Stimulated activated CD4-positive, alpha-beta T cell treated with anti-CD3 and anti-CD28 coated beads, Interleukin-1b, Interleukin-23, amount 100 ng/mL, for 4 hours (primary cell): ENCODE measurements around the gene SLC9A9.
A peak's percentile ranks its signal among the peaks of the same experiment; 100 is the strongest.
"Not testable (repeated sequence)": the region's sequence is repeated elsewhere in the genome, so short reads cannot be mapped to it uniquely, and the experiment has no call there.

Source experiments
- DNase-seq, 2 donors: peaks; one replicate each; pipeline ENCODE4 v3.0.0-alpha.2; 2020; ENCODE audit warnings: low read depth in 2 of 2

The SLC9A9 gene

GRCh38 chr3:143695333-143695732 lies 152.9 kb downstream of the SLC9A9 start:
- not testable (repeated sequence) for DNase-seq

- DNase-seq, result no peak
Measured at GRCh38 chr3:143693506-143693905, 154.8 kb downstream of the SLC9A9 start.

GRCh38 chr3:143686638-143687197 lies 161.6 kb downstream of the SLC9A9 start:
- DNase-seq, result no peak

- no peak for DNase-seq
Measured at GRCh38 chr3:143685491-143685890, 162.8 kb downstream of the SLC9A9 start.

GRCh38 chr3:143677430-143677829 lies 170.8 kb downstream of the SLC9A9 start:
- DNase-seq, result no peak

GRCh38 chr3:143676747-143677146 lies 171.5 kb downstream of the SLC9A9 start:
- DNase-seq, result no peak

GRCh38 chr3:143676021-143676420 lies 172.2 kb downstream of the SLC9A9 start:
- no peak for DNase-seq

- peak; percentile 37 to 75 for DNase-seq
Measured at GRCh38 chr3:143674100-143674968, 173.9 kb downstream of the SLC9A9 start.

- no peak for DNase-seq
Measured at GRCh38 chr3:143672396-143673165, 175.7 kb downstream of the SLC9A9 start.

GRCh38 chr3:143671626-143672025 lies 176.6 kb downstream of the SLC9A9 start:
- DNase-seq, result no peak

GRCh38 chr3:143668924-143669790 lies 179.1 kb downstream of the SLC9A9 start:
- no peak for DNase-seq

GRCh38 chr3:143668385-143668784 lies 179.9 kb downstream of the SLC9A9 start:
- DNase-seq, result no peak

- DNase-seq, result no peak
Measured at GRCh38 chr3:143661677-143662076, 186.6 kb downstream of the SLC9A9 start.

- DNase-seq, result no peak
Measured at GRCh38 chr3:143658861-143659260, 189.4 kb downstream of the SLC9A9 start.

GRCh38 chr3:143658116-143658515 lies 190.2 kb downstream of the SLC9A9 start:
- DNase-seq, result no peak

- no peak for DNase-seq
Measured at GRCh38 chr3:143657391-143657790, 190.9 kb downstream of the SLC9A9 start.

- no peak for DNase-seq
Measured at GRCh38 chr3:143654906-143655305, 193.4 kb downstream of the SLC9A9 start.

GRCh38 chr3:143653935-143654334 lies 194.3 kb downstream of the SLC9A9 start:
- no peak for DNase-seq

GRCh38 chr3:143653493-143653892 lies 194.8 kb downstream of the SLC9A9 start:
- no peak for DNase-seq

GRCh38 chr3:143652118-143652517 lies 196.2 kb downstream of the SLC9A9 start:
- no peak for DNase-seq

GRCh38 chr3:143650827-143651226 lies 197.4 kb downstream of the SLC9A9 start:
- DNase-seq, result no peak

- no peak for DNase-seq
Measured at GRCh38 chr3:143650120-143650519, 198.1 kb downstream of the SLC9A9 start.
